Activated CD8-positive, alpha-beta memory T cell treated with anti-CD3 and anti-CD28 coated beads, Interleukin-2, amount 10 ng/mL, durations not matched to agents 7 days and 5 days (primary cell): ENCODE data around the gene PRUNE2. TPM values are rescaled to one million over a fixed set of nuclear protein-coding genes. Genes with fewer than 3 reads are reported as not detected.

ENCODE experiments used
- ATAC-seq: fragments of 150-1000 bp; cut with Tn5 transposase; one replicate; pipeline ENCODE4 v1.10.0; 2021; ENCODE audit warnings: moderate library complexity
- CTCF ChIA-PET: fragments of 350-600 bp; sonication (Branson Sonifier 250); formaldehyde crosslinking; loops from one replicate; lab custom pipeline; 2021; ENCODE audit warnings: antibody characterized with exemption; lab: Charles Lee
- DNase-seq: peaks from one replicate; pipeline ENCODE4 v3.0.0-alpha.2; 2020
- H3K27ac Mint-ChIP-seq: one replicate; pipeline ENCODE4 v1.8.0; 2021; ENCODE audit warnings: mild to moderate bottlenecking, mixed read lengths
- H3K27me3 Mint-ChIP-seq: one replicate; pipeline ENCODE4 v1.8.0; 2021; ENCODE audit warnings: mixed read lengths
- H3K36me3 Mint-ChIP-seq: one replicate; pipeline ENCODE4 v1.8.0; 2021; ENCODE audit warnings: mild to moderate bottlenecking, mixed read lengths
- H3K4me1 Mint-ChIP-seq: one replicate; pipeline ENCODE4 v1.8.0; 2021; ENCODE audit warnings: mixed read lengths
- H3K4me3 Mint-ChIP-seq: one replicate; pipeline ENCODE4 v1.8.0; 2021; ENCODE audit warnings: mild to moderate bottlenecking, moderate library complexity, mixed read lengths
- H3K9me3 Mint-ChIP-seq: one replicate; pipeline ENCODE4 v1.8.0; 2022; ENCODE audit warnings: low read depth, mixed read lengths
- total RNA-seq, 2 experiments: library from RNA; stranded (reverse); gene quantifications; one replicate each; pipeline ENCODE4 v1.2.3, GENCODE V29; 2021

The PRUNE2 gene
- total RNA-seq, 2 experiments from 2014 or later, result 0.40 to 1.3 TPM

- peaks cover 3% of the 10 kb centered on the region for H3K36me3 Mint-ChIP-seq
- H3K4me1 Mint-ChIP-seq, result peaks cover 17% of the 10 kb centered on the region
- H3K4me3 Mint-ChIP-seq, result no peak overlapping the region
- DNase-seq (no peak), ATAC-seq (no peak)
- CTCF ChIA-PET, result interaction anchor here (1.0 kb wide), 1 partner anchor 8 kb away, joined by 3 read pairs; no protein-coding TSS in a partner anchor
- H3K27me3 Mint-ChIP-seq, result no peaks in the 10 kb centered on the region
- peaks cover 1% of the 10 kb centered on the region for H3K9me3 Mint-ChIP-seq
- H3K27ac Mint-ChIP-seq, result no peak overlapping the region
Observed at GRCh38 chr9:76585487-76586389, 320.2 kb downstream of the PRUNE2 start.

- DNase-seq, result no peak
- H3K36me3 Mint-ChIP-seq, result peaks cover 3% of the 10 kb centered on the region
- ATAC-seq, result no peak
- no peaks in the 10 kb centered on the region for H3K9me3 Mint-ChIP-seq
- peaks cover 24% of the 10 kb centered on the region for H3K4me1 Mint-ChIP-seq
- H3K4me3 Mint-ChIP-seq, result no peak overlapping the region
- no peaks in the 10 kb centered on the region for H3K27me3 Mint-ChIP-seq
- H3K27ac Mint-ChIP-seq, result no peak overlapping the region
- CTCF ChIA-PET, result no interaction called here
Observed at GRCh38 chr9:76583256-76583655, 322.7 kb downstream of the PRUNE2 start.

- Mint-ChIP-seq H3K4me3 (no peak overlapping the region), H3K36me3 (peaks cover 5% of the 10 kb centered on the region), H3K4me1 (peaks cover 25% of the 10 kb centered on the region), H3K9me3 (no peaks in the 10 kb centered on the region), H3K27ac (no peak overlapping the region), H3K27me3 (no peaks in the 10 kb centered on the region)
- CTCF ChIA-PET, result no interaction called here
- ATAC-seq (no peak), DNase-seq (no peak)
Observed at GRCh38 chr9:76581731-76582130, 324.2 kb downstream of the PRUNE2 start.

GRCh38 chr9:76580820-76581219 is 325.1 kb downstream of the PRUNE2 start:
- no peak for ATAC-seq
- Mint-ChIP-seq H3K27ac (no peak overlapping the region), H3K4me1 (peaks cover 32% of the 10 kb centered on the region), H3K4me3 (no peak overlapping the region), H3K27me3 (no peaks in the 10 kb centered on the region), H3K9me3 (no peaks in the 10 kb centered on the region), H3K36me3 (peaks cover 5% of the 10 kb centered on the region)
- CTCF ChIA-PET, result no interaction called here
- DNase-seq, result no peak

- no peak overlapping the region for H3K27ac Mint-ChIP-seq
- peaks cover 36% of the 10 kb centered on the region for H3K4me1 Mint-ChIP-seq
- H3K9me3 Mint-ChIP-seq, result no peaks in the 10 kb centered on the region
- no peak for ATAC-seq
- peaks cover 7% of the 10 kb centered on the region for H3K36me3 Mint-ChIP-seq
- H3K27me3 Mint-ChIP-seq, result no peaks in the 10 kb centered on the region
- DNase-seq, result no peak
- no peak overlapping the region for H3K4me3 Mint-ChIP-seq
- CTCF ChIA-PET, result interaction anchor here (1.2 kb wide), 1 partner anchor 12 kb away, joined by 3 read pairs; no protein-coding TSS in a partner anchor
Observed at GRCh38 chr9:76580188-76580587, 325.7 kb downstream of the PRUNE2 start.

GRCh38 chr9:76576344-76576743 is 329.6 kb downstream of the PRUNE2 start:
- DNase-seq (peak; percentile 96), ATAC-seq (peak; percentile 83)
- peak overlapping the region; percentile 93 for H3K27ac Mint-ChIP-seq
- H3K4me3 Mint-ChIP-seq, result peak overlapping the region; percentile 19
- H3K4me1 Mint-ChIP-seq, result peaks cover 56% of the 10 kb centered on the region
- CTCF ChIA-PET, result interaction anchor here (1.0 to 4.5 kb wide), 9 partner anchors 13 to 182 kb away, joined by 3 to 34 read pairs (median 7); partner anchors contain the start of genes GCNT1 and RFK
- no peaks in the 10 kb centered on the region for H3K9me3 Mint-ChIP-seq
- H3K27me3 Mint-ChIP-seq, result no peaks in the 10 kb centered on the region
- peaks cover 16% of the 10 kb centered on the region for H3K36me3 Mint-ChIP-seq

- no peak for ATAC-seq
- Mint-ChIP-seq H3K27me3 (no peaks in the 10 kb centered on the region), H3K4me1 (peaks cover 62% of the 10 kb centered on the region), H3K27ac (peak overlapping the region; percentile 93), H3K4me3 (no peak overlapping the region), H3K36me3 (peaks cover 21% of the 10 kb centered on the region), H3K9me3 (peaks cover 3% of the 10 kb centered on the region)
- CTCF ChIA-PET, result interaction anchor here (1.0 to 4.5 kb wide), 7 partner anchors 12 to 182 kb away, joined by 3 to 34 read pairs (median 9); partner anchors contain the start of genes GCNT1 and RFK
- no peak for DNase-seq
Observed at GRCh38 chr9:76575761-76576160, 330.2 kb downstream of the PRUNE2 start.

GRCh38 chr9:76573905-76574760 is 331.8 kb downstream of the PRUNE2 start:
- CTCF ChIA-PET, result interaction anchor here (0.9 to 4.5 kb wide), 4 partner anchors 10 to 115 kb away, joined by 3 to 34 read pairs (median 7); partner anchors contain the start of gene GCNT1
- Mint-ChIP-seq H3K4me3 (no peak overlapping the region), H3K9me3 (peaks cover 6% of the 10 kb centered on the region), H3K27ac (peak overlapping the region; percentile 59), H3K36me3 (peaks cover 35% of the 10 kb centered on the region), H3K4me1 (peaks cover 77% of the 10 kb centered on the region), H3K27me3 (no peaks in the 10 kb centered on the region)
- ATAC-seq, result no peak
- DNase-seq, result no peak

- no peak for ATAC-seq
Observed at GRCh38 chr9:76573408-76573807, 332.5 kb downstream of the PRUNE2 start.

GRCh38 chr9:76572151-76572550 is 333.8 kb downstream of the PRUNE2 start:
- peak overlapping the region; percentile 60 for H3K4me3 Mint-ChIP-seq
- no peaks in the 10 kb centered on the region for H3K27me3 Mint-ChIP-seq
- peaks cover 37% of the 10 kb centered on the region for H3K36me3 Mint-ChIP-seq
- CTCF ChIA-PET, result interaction anchor here (0.7 to 1.7 kb wide), 2 partner anchors 114 to 138 kb away, joined by 3 to 5 read pairs; partner anchors contain the start of gene GCNT1
- H3K9me3 Mint-ChIP-seq, result peaks cover 6% of the 10 kb centered on the region
- DNase-seq, result no peak
- peak overlapping the region; percentile 59 for H3K27ac Mint-ChIP-seq
- peaks cover 67% of the 10 kb centered on the region for H3K4me1 Mint-ChIP-seq
- no peak for ATAC-seq

More at GRCh38 chr9:76573408-76573807, 332.5 kb downstream of the PRUNE2 start:
- no peaks in the 10 kb centered on the region for H3K27me3 Mint-ChIP-seq
- H3K36me3 Mint-ChIP-seq, result peaks cover 35% of the 10 kb centered on the region
- H3K4me3 Mint-ChIP-seq, result no peak overlapping the region
- peaks cover 6% of the 10 kb centered on the region for H3K9me3 Mint-ChIP-seq
- no peak overlapping the region for H3K27ac Mint-ChIP-seq
- H3K4me1 Mint-ChIP-seq, result peaks cover 73% of the 10 kb centered on the region
- CTCF ChIA-PET, result interaction anchor here (1.0 kb wide), 1 partner anchor 40 kb away, joined by 3 read pairs; no protein-coding TSS in a partner anchor
- DNase-seq, result no peak

GRCh38 chr9:76571743-76572146 is 334.2 kb downstream of the PRUNE2 start:
- H3K4me3 Mint-ChIP-seq, result peak overlapping the region; percentile 73
- peaks cover 6% of the 10 kb centered on the region for H3K9me3 Mint-ChIP-seq
- ATAC-seq (no peak), DNase-seq (peak; percentile 54)
- CTCF ChIA-PET, result interaction anchor here (0.7 to 1.7 kb wide), 2 partner anchors 113 to 138 kb away, joined by 3 to 5 read pairs; partner anchors contain the start of gene GCNT1
- peaks cover 37% of the 10 kb centered on the region for H3K36me3 Mint-ChIP-seq
- peaks cover 64% of the 10 kb centered on the region for H3K4me1 Mint-ChIP-seq
- H3K27ac Mint-ChIP-seq, result peak overlapping the region; percentile 77
- H3K27me3 Mint-ChIP-seq, result no peaks in the 10 kb centered on the region

GRCh38 chr9:76571288-76571687 is 334.6 kb downstream of the PRUNE2 start:
- Mint-ChIP-seq H3K4me3 (peak overlapping the region; percentile 73), H3K36me3 (peaks cover 37% of the 10 kb centered on the region), H3K9me3 (peaks cover 6% of the 10 kb centered on the region), H3K4me1 (peaks cover 60% of the 10 kb centered on the region), H3K27me3 (no peaks in the 10 kb centered on the region), H3K27ac (peak overlapping the region; percentile 80)
- CTCF ChIA-PET, result interaction anchor here (0.7 to 1.7 kb wide), 3 partner anchors 9 to 137 kb away, joined by 3 to 5 read pairs (median 5); partner anchors contain the start of gene GCNT1
- no peak for DNase-seq
- ATAC-seq, result peak; percentile 59
